ENCODE results near the gene PACS1.
"Not testable (repeated sequence)": the region's sequence is repeated elsewhere in the genome, so short reads cannot be mapped to it uniquely, and the experiment has no call there.

PACS1 gene

DNA sequence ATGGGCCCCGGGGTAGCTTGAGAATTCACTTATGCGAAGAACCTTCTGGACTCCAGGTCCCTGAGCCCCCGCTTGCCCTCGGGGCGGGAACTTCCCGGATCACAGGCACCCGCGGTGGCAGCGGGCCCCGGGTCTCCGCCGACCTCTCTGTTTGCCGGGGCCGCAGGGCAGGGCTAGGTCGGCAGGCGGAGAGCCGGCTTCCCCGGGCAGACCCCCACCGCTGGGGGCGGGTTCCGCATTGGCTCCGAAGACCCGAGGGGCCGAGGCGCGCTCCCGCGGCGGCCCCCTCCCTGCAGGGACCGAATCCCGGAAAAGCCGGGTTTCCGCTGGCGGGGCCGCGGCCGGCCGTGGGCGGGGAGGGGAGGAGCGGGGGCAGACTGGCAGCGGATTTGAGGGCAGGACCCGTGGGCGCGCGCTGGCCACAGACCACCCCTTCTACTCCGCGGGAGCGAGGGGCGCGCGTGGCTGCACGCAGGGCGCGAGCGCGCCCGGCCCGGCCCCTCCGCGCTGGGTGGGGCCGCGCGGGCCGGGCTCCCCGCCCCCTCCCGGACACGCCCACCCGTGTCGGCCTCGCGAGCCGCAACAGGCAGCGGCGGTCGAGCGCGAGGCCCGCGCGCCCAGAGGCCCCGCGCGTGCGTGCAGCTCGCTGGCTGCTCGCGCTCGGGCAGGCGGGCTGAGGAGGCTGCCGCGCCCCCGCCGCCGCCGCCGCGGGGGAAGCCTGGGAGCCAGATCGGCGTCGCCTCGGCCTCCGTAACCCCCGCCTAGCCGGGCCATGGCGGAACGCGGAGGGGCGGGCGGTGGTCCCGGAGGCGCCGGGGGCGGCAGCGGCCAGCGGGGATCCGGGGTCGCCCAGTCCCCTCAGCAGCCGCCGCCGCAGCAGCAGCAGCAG, at the start of gene PACS1:
TSS of gene PACS1 (plus strand) at position 558 of the 889 bp plus-strand sequence. CDS start at position 773, 215 bp downstream.
- Histone ChIP-seq H3K4me2 (ENCODE audit: low read length) (peak within 1 kb of the TSS; percentile 92), H3K9ac (ENCODE audit: low read length) (peak within 1 kb of the TSS; percentile 82), H2AFZ (ENCODE audit: low read depth, low read length) (peak within 1 kb of the TSS; percentile 45), H3K27ac (ENCODE audit: low read length) (peak within 1 kb of the TSS; percentile 70), H3K4me1 (ENCODE audit: low read length) (peaks cover 23% of the 10 kb centered on the region), H3K36me3 (replicated peaks; ENCODE audit: low read depth, low read length) (peaks cover 45% of the 10 kb centered on the region), H4K20me1 (ENCODE audit: insufficient read depth, low read length) (peaks cover 3% of the 10 kb centered on the region; the same call in 1 of the 2 replicates), H3K4me3 (ENCODE audit: low read length) (peak within 1 kb of the TSS; percentile 97), H3K9me3 (ENCODE audit: insufficient read depth, low read length) (no peaks in the 10 kb centered on the region), H3K79me2 (ENCODE audit: low read length) (no peaks in the 10 kb centered on the region; the same call in 1 of the 2 replicates), H3K27me3 (ENCODE audit: low read depth, low read length) (no peaks in the 10 kb centered on the region)
- no peak for TF ChIP-seq EZH2phosphoT487 (IDR thresholded peaks at IDR 0.05; ENCODE audit: low read depth)
- TF ChIP-seq, protein P1, sequence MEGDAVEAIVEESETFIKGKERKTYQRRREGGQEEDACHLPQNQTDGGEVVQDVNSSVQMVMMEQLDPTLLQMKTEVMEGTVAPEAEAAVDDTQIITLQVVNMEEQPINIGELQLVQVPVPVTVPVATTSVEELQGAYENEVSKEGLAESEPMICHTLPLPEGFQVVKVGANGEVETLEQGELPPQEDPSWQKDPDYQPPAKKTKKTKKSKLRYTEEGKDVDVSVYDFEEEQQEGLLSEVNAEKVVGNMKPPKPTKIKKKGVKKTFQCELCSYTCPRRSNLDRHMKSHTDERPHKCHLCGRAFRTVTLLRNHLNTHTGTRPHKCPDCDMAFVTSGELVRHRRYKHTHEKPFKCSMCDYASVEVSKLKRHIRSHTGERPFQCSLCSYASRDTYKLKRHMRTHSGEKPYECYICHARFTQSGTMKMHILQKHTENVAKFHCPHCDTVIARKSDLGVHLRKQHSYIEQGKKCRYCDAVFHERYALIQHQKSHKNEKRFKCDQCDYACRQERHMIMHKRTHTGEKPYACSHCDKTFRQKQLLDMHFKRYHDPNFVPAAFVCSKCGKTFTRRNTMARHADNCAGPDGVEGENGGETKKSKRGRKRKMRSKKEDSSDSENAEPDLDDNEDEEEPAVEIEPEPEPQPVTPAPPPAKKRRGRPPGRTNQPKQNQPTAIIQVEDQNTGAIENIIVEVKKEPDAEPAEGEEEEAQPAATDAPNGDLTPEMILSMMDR (IDR thresholded peaks at IDR 0.05; ENCODE audit: low read depth, low read length): no peak

DNA sequence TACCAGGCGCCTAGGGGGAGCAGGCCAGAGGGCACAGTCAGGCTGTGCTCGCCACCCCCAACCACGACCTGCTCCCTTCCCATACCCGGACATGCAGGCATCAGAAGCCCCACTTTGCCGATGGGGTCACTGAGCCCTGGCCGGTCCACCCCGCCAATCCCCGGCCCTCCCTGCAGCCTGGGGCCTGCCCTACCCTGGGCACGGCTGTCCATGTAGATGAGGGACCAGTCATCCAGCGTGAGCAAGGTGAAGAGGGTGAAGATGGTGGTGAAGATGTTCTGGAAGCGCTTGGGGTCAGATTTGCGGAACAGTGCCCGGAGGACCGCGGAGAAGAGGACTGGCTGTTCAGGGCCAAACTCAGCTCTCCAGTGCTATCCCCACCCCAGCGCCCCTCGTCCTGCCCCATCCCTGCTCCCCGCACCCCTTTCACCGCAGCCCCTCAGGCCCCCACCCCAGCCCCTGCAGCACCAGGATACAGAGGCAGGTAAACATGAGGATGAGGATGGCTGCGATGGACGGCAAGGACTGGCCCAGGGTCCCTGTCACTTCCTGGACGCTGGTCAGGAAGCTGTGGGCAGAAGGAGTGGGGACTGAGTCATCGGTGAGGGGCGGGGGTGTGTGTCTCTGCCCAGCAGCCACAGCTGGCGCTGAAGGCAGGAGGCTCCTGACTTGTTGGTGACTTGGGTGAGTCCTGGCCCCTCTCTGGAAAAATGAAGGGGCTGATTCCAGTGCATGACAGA, 49.3 kb upstream of the PACS1 start:
- H3K9me3 ChIP-seq (ENCODE audit: insufficient read depth, low read length): no peaks in the 10 kb centered on the region
- TF ChIP-seq, protein P1 (IDR thresholded peaks at IDR 0.05; ENCODE audit: low read depth, low read length): no peak
- no peak for TF ChIP-seq EZH2phosphoT487 (IDR thresholded peaks at IDR 0.05; ENCODE audit: low read depth)
- no peak overlapping the region for H3K27ac ChIP-seq (ENCODE audit: low read length)
- no peak overlapping the region for H3K4me2 ChIP-seq (ENCODE audit: low read length)
- H3K9ac ChIP-seq (ENCODE audit: low read length): no peak overlapping the region
- H3K27me3 ChIP-seq (ENCODE audit: low read depth, low read length): peaks cover 10% of the 10 kb centered on the region
- peaks cover 2% of the 10 kb centered on the region; the same call in 1 of the 2 replicates for H3K4me1 ChIP-seq (ENCODE audit: low read length)
- H3K4me3 ChIP-seq (ENCODE audit: low read length): no peak overlapping the region
- H4K20me1 ChIP-seq (ENCODE audit: insufficient read depth, low read length): no peaks in the 10 kb centered on the region
- no peaks in the 10 kb centered on the region for H3K36me3 ChIP-seq (replicated peaks; ENCODE audit: low read depth, low read length)
- H3K79me2 ChIP-seq (ENCODE audit: low read length): no peaks in the 10 kb centered on the region
- no peak overlapping the region for H2AFZ ChIP-seq (ENCODE audit: low read depth, low read length)

DNA sequence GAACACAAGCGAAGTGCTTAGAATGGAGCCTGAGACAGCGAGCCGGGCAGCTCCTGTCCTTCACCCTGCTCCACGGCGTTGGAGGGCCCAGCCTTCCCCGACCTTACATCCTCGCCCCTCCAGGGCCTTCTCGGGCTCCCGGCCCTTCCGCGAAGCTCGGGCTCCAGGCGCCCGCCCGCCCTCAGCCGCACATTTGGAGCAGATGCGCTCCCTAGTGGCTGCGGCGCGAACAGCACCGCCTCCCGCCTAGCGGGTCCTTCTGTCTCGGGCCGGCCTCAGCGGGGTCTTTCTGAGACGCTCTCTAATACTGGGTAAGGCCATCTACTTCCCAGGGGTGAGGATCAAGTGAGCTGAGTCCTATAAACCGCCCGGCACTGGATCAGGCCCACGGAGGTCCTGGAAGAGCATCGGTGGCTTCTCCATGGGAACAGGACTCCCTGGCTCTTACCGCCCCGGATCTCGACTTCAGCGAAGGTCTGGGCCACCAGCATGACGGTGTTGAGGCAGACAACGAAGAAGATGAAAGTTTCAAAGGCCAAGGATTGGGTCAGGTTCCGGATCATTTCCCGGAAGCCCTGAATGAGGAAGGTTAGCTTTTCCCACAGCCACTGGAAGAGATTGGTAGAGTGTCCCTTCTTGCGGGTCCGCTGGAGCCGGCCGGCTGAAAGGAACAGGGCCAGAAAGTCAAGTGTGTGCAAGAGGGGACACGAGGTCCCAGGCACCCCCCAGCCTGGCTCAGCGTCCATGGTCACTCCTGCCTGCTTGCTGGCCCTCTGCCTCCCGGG, 47.5 kb upstream of the PACS1 start:
- no peak overlapping the region for H3K9ac ChIP-seq (ENCODE audit: low read length)
- no peaks in the 10 kb centered on the region for H4K20me1 ChIP-seq (ENCODE audit: insufficient read depth, low read length)
- peak overlapping the region; percentile 83 for H2AFZ ChIP-seq (ENCODE audit: low read depth, low read length)
- TF ChIP-seq, protein P1 (IDR thresholded peaks at IDR 0.05; ENCODE audit: low read depth, low read length): peak; percentile 93
- no peak for TF ChIP-seq EZH2phosphoT487 (IDR thresholded peaks at IDR 0.05; ENCODE audit: low read depth)
- peak overlapping the region; percentile 31 for H3K4me3 ChIP-seq (ENCODE audit: low read length)
- no peaks in the 10 kb centered on the region for H3K79me2 ChIP-seq (ENCODE audit: low read length)
- no peaks in the 10 kb centered on the region for H3K9me3 ChIP-seq (ENCODE audit: insufficient read depth, low read length)
- peaks cover 10% of the 10 kb centered on the region for H3K27me3 ChIP-seq (ENCODE audit: low read depth, low read length)
- H3K27ac ChIP-seq (ENCODE audit: low read length): no peak overlapping the region
- H3K4me1 ChIP-seq (ENCODE audit: low read length): peaks cover 2% of the 10 kb centered on the region; the same call in 1 of the 2 replicates
- peak overlapping the region; percentile 74 for H3K4me2 ChIP-seq (ENCODE audit: low read length)
- no peaks in the 10 kb centered on the region for H3K36me3 ChIP-seq (replicated peaks; ENCODE audit: low read depth, low read length)

DNA sequence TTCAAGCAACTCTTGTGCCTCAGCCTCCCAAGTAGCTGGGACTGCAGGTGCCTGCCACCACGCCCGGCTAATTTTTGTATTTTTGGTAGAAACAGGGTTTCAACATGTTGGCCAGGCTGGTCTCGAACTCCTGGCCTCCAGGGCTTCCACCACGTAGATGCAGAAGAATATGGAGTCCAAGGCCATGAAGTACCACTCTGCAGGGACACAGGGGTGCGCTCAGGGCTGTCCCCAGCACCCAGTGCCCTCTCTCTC, 47.0 kb upstream of the PACS1 start:
- not testable (repeated sequence) for H3K36me3 ChIP-seq (replicated peaks; ENCODE audit: low read depth, low read length); H2AFZ ChIP-seq (ENCODE audit: low read depth, low read length); H3K9me3 ChIP-seq (ENCODE audit: insufficient read depth, low read length); H3K4me1 ChIP-seq (ENCODE audit: low read length); H3K27ac ChIP-seq (ENCODE audit: low read length); H3K9ac ChIP-seq (ENCODE audit: low read length); H3K4me2 ChIP-seq (ENCODE audit: low read length); H4K20me1 ChIP-seq (ENCODE audit: insufficient read depth, low read length); H3K79me2 ChIP-seq (ENCODE audit: low read length); H3K4me3 ChIP-seq (ENCODE audit: low read length)
- H3K27me3 ChIP-seq (ENCODE audit: low read depth, low read length): peaks cover 12% of the 10 kb centered on the region
